ENCODE measurements around the gene NSUN4. TPM values are rescaled to one million over a fixed set of nuclear protein-coding genes. Genes with fewer than 3 reads are reported as not detected.
A peak's percentile ranks its signal among the peaks of the same experiment; 100 is the strongest.

NSUN4 gene
- total and polyA plus RNA-seq, 2 of the 13 experiments (the other 11 are each of a cell fraction or from before 2014, with no cell fraction given): 21.5 to 23.5 TPM

- TF ChIP-seq CC2D1A (CRISPR knock-in tag; IDR thresholded peaks at IDR 0.05) (no peak), ZNF569 (CRISPR knock-in tag; IDR thresholded peaks at IDR 0.05; ENCODE audit: borderline replicate concordance) (no peak), TRAFD1 (CRISPR knock-in tag; IDR thresholded peaks at IDR 0.05; ENCODE audit: borderline replicate concordance) (no peak), HMGA1 (CRISPR knock-in tag; conservative IDR thresholded peaks at IDR 0.05) (no peak), CSRNP1 (CRISPR knock-in tag; IDR thresholded peaks at IDR 0.05) (no peak), ZNF260 (CRISPR knock-in tag; IDR thresholded peaks at IDR 0.05; ENCODE audit: borderline replicate concordance, low read depth) (no peak), CBX5 (CRISPR knock-in tag; IDR thresholded peaks at IDR 0.05; ENCODE audit: borderline replicate concordance) (no peak)
Measured at GRCh38 chr1:46369542-46370213, 29.1 kb downstream of the NSUN4 start (continued).

- 100% methylated on average over 3 of the region's 3 CpGs for WGBS (ENCODE audit: low lambda C conversion rate)
- ChIA-PET POLR2A (no interaction called here), CTCF (ENCODE audit: low intra/inter-chr PET ratio, low total read pairs) (no interaction called here)
- Histone ChIP-seq H4K20me1 (ENCODE audit: insufficient read depth, low read length) (no peaks in the 10 kb centered on the region), H3K9me3 (ENCODE audit: low read length) (no peaks in the 10 kb centered on the region), H3K27ac (ENCODE audit: extremely low read length, insufficient read depth, low read length) (no peak overlapping the region), H3K36me3 (replicated peaks in 1 of 2; ENCODE audit: control insufficient read depth in 1 of 2, insufficient read depth in 2 of 2, low read length in 2 of 2) (peaks cover 0 to 3% of the 10 kb centered on the region in 2 experiments; a peak in 2 of 5 replicates), H3K4me1 (ENCODE audit: insufficient read depth, low read length) (peaks cover 19% of the 10 kb centered on the region), H3K4me2 (ENCODE audit: low read depth, low read length) (no peak overlapping the region), H3K4me3 (replicated peaks in 1 of 3; ENCODE audit: insufficient read depth in 1 of 3, low read depth in 2 of 3, low read length in 3 of 3) (no peak overlapping the region), H2AFZ (ENCODE audit: low read length) (no peak overlapping the region), H3K79me2 (ENCODE audit: insufficient read depth, low read length) (no peaks in the 10 kb centered on the region), H3K27me3 (ENCODE audit: control insufficient read depth in 1 of 2, insufficient read depth in 2 of 2, low read length in 2 of 2) (no peaks in the 10 kb centered on the region), H3K9ac (ENCODE audit: insufficient read depth, low read depth, low read length) (no peak overlapping the region)
- BruUV-seq (replicated peaks): no TSS peak
- intact Hi-C loops (cut with micrococcal nuclease; ENCODE audit: unreplicated experiment): no loop called here
- ATAC-seq (peak; percentile 21; the same call in 2 of the 3 replicates), DNase-seq (ENCODE audit: low spot score) (no peak), FAIRE-seq (no peak)
- in situ Hi-C loops (cut with HindIII; ENCODE audit: extremely low pct_ligation_motif_present, low pct_unique_long_range_greater_than_20kb): no loop called here
- TF ChIP-seq KLF9 (CRISPR knock-in tag; IDR thresholded peaks at IDR 0.05; ENCODE audit: low read depth): no peak
- no peak for TF ChIP-seq ZNF563 (CRISPR knock-in tag; IDR thresholded peaks at IDR 0.05)
- TF ChIP-seq GATA4 (IDR thresholded peaks at IDR 0.05; ENCODE audit: borderline replicate concordance, low read depth): no peak
- TF ChIP-seq ZNF260 (CRISPR knock-in tag; IDR thresholded peaks at IDR 0.05; ENCODE audit: borderline replicate concordance, low read depth): no peak
- TF ChIP-seq ZBTB7B (CRISPR knock-in tag; IDR thresholded peaks at IDR 0.05): no peak
- TF ChIP-seq ZNF468 (CRISPR knock-in tag; IDR thresholded peaks at IDR 0.05): no peak
- TF ChIP-seq RFX3 (CRISPR knock-in tag; IDR thresholded peaks at IDR 0.05): no peak
- TF ChIP-seq ARID3A (IDR thresholded peaks at IDR 0.05; ENCODE audit: low read depth, low read length): no peak
- TF ChIP-seq ZNF83 (CRISPR knock-in tag; IDR thresholded peaks at IDR 0.05; ENCODE audit: borderline replicate concordance): no peak
- TF ChIP-seq HOMEZ (CRISPR knock-in tag; IDR thresholded peaks at IDR 0.05; ENCODE audit: low read depth): no peak
- TF ChIP-seq HNF4A (CRISPR knock-in tag; IDR thresholded peaks at IDR 0.05): no peak
- no peak for TF ChIP-seq HHEX (CRISPR knock-in tag; IDR thresholded peaks at IDR 0.05)
Measured at GRCh38 chr1:46370214-46370633, 29.6 kb downstream of the NSUN4 start.

Measured in HepG2 (cell line).